Uterus (tissue), 2 donors: Measurements from ENCODE around the gene MRPL34.

Experiments used
- POLR2A ChIP-seq, 2 donors: fragments of 450-650 bp; IDR thresholded peaks; one replicate each; pipeline ENCODE4 v1.6.1; 2016; ENCODE audit warnings: antibody characterized with exemption in 2 of 2, mild to moderate bottlenecking in 1 of 2, moderate library complexity in 1 of 2
- TF ChIP-seq, protein P1 (sequence below), 4 experiments: fragments of 200-600 bp in 2 of 4; fragments of 450-650 bp in 2 of 4; sonication (generic) in 2 of 4; IDR thresholded peaks; one replicate each; pipeline ENCODE4 v1.5.1; 2016 to 2019; ENCODE audit warnings: antibody characterized with exemption in 4 of 4, mild to moderate bottlenecking in 2 of 4, moderate library complexity in 1 of 4

DNA sequence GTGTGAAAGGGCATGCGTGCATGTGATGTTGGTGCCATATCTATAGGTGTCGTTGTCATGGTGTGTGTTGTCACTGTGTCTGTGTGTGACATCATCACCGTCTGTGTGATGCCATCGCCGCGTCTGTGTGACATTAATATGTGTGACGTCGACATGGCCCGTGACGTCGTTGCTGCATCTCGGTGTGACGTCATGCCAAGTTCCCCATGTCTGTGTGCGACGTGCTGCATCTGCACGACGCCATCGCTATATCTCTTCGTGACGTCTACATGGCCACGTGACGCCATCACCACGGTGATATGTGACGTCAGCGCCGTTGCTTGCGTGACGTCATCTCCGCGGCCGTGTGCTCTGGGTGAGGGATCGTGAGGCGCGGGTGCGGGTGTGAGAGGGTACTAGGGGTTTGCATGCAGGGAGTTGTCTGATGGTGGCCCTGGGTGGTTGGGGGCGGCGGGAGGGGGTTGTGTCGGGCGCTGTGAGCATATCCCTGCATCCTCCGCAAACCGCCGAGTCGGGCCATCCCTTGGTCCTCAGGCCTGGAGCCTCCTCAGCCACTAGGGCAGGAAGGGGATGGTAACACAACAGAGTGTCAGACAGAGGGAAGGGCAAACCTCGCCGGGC, 46.3 kb downstream of the MRPL34 start:
- TF ChIP-seq POLR2A (IDR thresholded peaks at IDR 0.05), result no peak
- TF ChIP-seq, protein P1, sequence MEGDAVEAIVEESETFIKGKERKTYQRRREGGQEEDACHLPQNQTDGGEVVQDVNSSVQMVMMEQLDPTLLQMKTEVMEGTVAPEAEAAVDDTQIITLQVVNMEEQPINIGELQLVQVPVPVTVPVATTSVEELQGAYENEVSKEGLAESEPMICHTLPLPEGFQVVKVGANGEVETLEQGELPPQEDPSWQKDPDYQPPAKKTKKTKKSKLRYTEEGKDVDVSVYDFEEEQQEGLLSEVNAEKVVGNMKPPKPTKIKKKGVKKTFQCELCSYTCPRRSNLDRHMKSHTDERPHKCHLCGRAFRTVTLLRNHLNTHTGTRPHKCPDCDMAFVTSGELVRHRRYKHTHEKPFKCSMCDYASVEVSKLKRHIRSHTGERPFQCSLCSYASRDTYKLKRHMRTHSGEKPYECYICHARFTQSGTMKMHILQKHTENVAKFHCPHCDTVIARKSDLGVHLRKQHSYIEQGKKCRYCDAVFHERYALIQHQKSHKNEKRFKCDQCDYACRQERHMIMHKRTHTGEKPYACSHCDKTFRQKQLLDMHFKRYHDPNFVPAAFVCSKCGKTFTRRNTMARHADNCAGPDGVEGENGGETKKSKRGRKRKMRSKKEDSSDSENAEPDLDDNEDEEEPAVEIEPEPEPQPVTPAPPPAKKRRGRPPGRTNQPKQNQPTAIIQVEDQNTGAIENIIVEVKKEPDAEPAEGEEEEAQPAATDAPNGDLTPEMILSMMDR (IDR thresholded peaks at IDR 0.05), result no peak
